Motor neuron (in vitro differentiated cells): ENCODE measurements around the gene C1orf232. TPM values are rescaled to one million over a fixed set of nuclear protein-coding genes. Genes with fewer than 3 reads are reported as not detected.

ENCODE experiments used
- ATAC-seq, 8 experiments: fragments of 200-7000 bp; cut with Tn5 transposase; replicated peaks in 6 of 8; 2 replicates each; pipeline ENCODE4 v1.8.0; 2021; ENCODE audit warnings: mild to moderate bottlenecking in 8 of 8, moderate library complexity in 8 of 8
- H3K27ac ChIP-seq, 2 donors: fragments of 250-450 bp; sonication (Bioruptor Pico); 2 replicates each; pipeline ENCODE4 v1.9.0; 2021; ENCODE audit warnings: antibody characterized with exemption in 2 of 2, mild to moderate bottlenecking in 2 of 2, moderate library complexity in 1 of 2
- H3K4me1 ChIP-seq, 2 donors: fragments of 250-450 bp; sonication (Bioruptor Pico); replicated peaks in 1 of 2; 2 replicates each; pipeline ENCODE4 v1.6.1; 2021; ENCODE audit warnings: antibody characterized with exemption in 2 of 2, mild to moderate bottlenecking in 2 of 2, moderate library complexity in 1 of 2
- H3K4me3 ChIP-seq, 5 donors: fragments of 250-450 bp; sonication (Bioruptor Pico); 2 replicates each; pipeline ENCODE4 v1.9.0; 2021; ENCODE audit warnings: antibody characterized with exemption in 5 of 5, mild to moderate bottlenecking in 5 of 5, moderate library complexity in 4 of 5
- WGBS, 10 experiments: fragments of 450-650 bp; shearing (Covaris generic); methylation state at CpG; one replicate each; pipeline ENCODE4 v1.0.0; 2022; 5-methylcytosine and 5-hydroxymethylcytosine counted together
- in situ Hi-C, 9 experiments: fragments of 400-800 bp; cut with MboI; loops; one replicate each; pipeline ENCODE4 v1.15.0; 2021; ENCODE audit warnings: low sequenced_read_pairs in 9 of 9, low pct_unique_long_range_greater_than_20kb in 2 of 9; ENCODE audit not compliant: unreplicated experiment in 9 of 9
- total RNA-seq, 8 experiments: library from RNA; unstranded; fragments of 300-600 nt; gene quantifications; 2 replicates each; pipeline versions ENCODE4 v1.2.3 to v1.2.4, GENCODE V29; 2022

Gene C1orf232
- total RNA-seq, 8 experiments from 2014 or later = 0.54 to 1.3 (median 0.92) TPM; not detected in 3

- peak overlapping the region; percentile 65 to 91 (median 76) for H3K4me3 ChIP-seq
- in situ Hi-C loops = no loop called here
- peaks cover 25 to 29% of the 10 kb centered on the region in 2 donors for H3K4me1 ChIP-seq
- peak overlapping the region; percentile 71 to 88 for H3K27ac ChIP-seq
- no peak for ATAC-seq
- 50 to 74% (median 70%) methylated on average over 2 to 9 of the region's 9 CpGs; no CpG with 5 or more reads in 7 of the 10 experiments for WGBS, 10 experiments
Measured at GRCh38 chr1:26170472-26170821, 1.7 kb upstream of the C1orf232 start.

GRCh38 chr1:26169669-26170471 is 1.1 kb upstream of the C1orf232 start, which contains the start of gene ZNF593:
TSS of gene ZNF593 (plus strand) at chr1:26169908. CDS start at chr1:26169984, 76 bp downstream.
- peak; percentile 87 to 97 (median 88) for ATAC-seq
- WGBS, 10 experiments = 1 to 5% (median 2%) methylated on average over 17 to 55 of the region's 76 CpGs; no CpG with 5 or more reads in 6 of the 10 experiments
- Histone ChIP-seq H3K4me1 (peaks cover 29 to 31% of the 10 kb centered on the region in 2 donors), H3K4me3 (peak within 1 kb of the TSS; percentile 65 to 91 (median 76)), H3K27ac (peak within 1 kb of the TSS; percentile 74 to 88)
- in situ Hi-C loops = no loop called here

- WGBS, 10 experiments = 33 to 68% (median 63%) methylated on average over 1 to 4 of the region's 4 CpGs; no CpG with 5 or more reads in 7 of the 10 experiments
- ATAC-seq = peak in 2 of 8 experiments; percentile 2 to 3
- H3K27ac ChIP-seq = peak overlapping the region; percentile 74 to 88
- in situ Hi-C loops = no loop called here
- H3K4me3 ChIP-seq = peak overlapping the region in 1 of 5 donors; percentile 91
- peaks cover 33 to 37% of the 10 kb centered on the region in 2 donors for H3K4me1 ChIP-seq
Measured at GRCh38 chr1:26169198-26169554, 413 bp upstream of the C1orf232 start.

- Histone ChIP-seq H3K27ac (no peak overlapping the region), H3K4me3 (no peak overlapping the region), H3K4me1 (peaks cover 33 to 43% of the 10 kb centered on the region in 2 donors)
- WGBS, 10 experiments = 33 to 100% (median 78%) methylated on average over 1 to 3 of the region's 4 CpGs; no CpG with 5 or more reads in 4 of the 10 experiments
- in situ Hi-C loops = no loop called here
- no peak for ATAC-seq
Measured at GRCh38 chr1:26166719-26167281, 2.0 kb downstream of the C1orf232 start.

GRCh38 chr1:26164861-26165842 is 3.6 kb downstream of the C1orf232 start:
- Histone ChIP-seq H3K27ac (peak overlapping the region in 1 of 2 donors; percentile 71), H3K4me3 (peak overlapping the region in 1 of 5 donors; percentile 22), H3K4me1 (peaks cover 30 to 49% of the 10 kb centered on the region in 2 donors)
- in situ Hi-C loops = no loop called here
- no peak for ATAC-seq
- WGBS, 10 experiments = 48 to 72% (median 65%) methylated on average over 3 to 8 of the region's 19 CpGs; no CpG with 5 or more reads in 3 of the 10 experiments

- H3K27ac ChIP-seq = peak overlapping the region in 1 of 2 donors; percentile 71
- ATAC-seq = peak; percentile 35 to 71 (median 52)
- 0 to 31% (median 10%) methylated on average over 2 to 13 of the region's 72 CpGs; no CpG with 5 or more reads in 3 of the 10 experiments for WGBS, 10 experiments
- peaks cover 33 to 53% of the 10 kb centered on the region in 2 donors for H3K4me1 ChIP-seq
- in situ Hi-C loops = no loop called here
- peak overlapping the region; percentile 8 to 28 (median 23) for H3K4me3 ChIP-seq
Measured at GRCh38 chr1:26164036-26164860, 4.5 kb downstream of the C1orf232 start.

GRCh38 chr1:26163684-26164035 is 5.1 kb downstream of the C1orf232 start:
- H3K4me3 ChIP-seq = peak overlapping the region in 2 of 5 donors; percentile 22 to 28
- ATAC-seq = no peak
- in situ Hi-C loops = no loop called here
- H3K27ac ChIP-seq = peak overlapping the region in 1 of 2 donors; percentile 31
- peaks cover 33 to 53% of the 10 kb centered on the region in 2 donors for H3K4me1 ChIP-seq
- 48 to 94% (median 80%) methylated on average over 2 to 8 of the region's 9 CpGs; no CpG with 5 or more reads in 1 of the 10 experiments for WGBS, 10 experiments

- ATAC-seq = no peak
- 0 to 100% (median 55%) methylated on average over 1 to 21 of the region's 21 CpGs; no CpG with 5 or more reads in 2 of the 10 experiments for WGBS, 10 experiments
- H3K27ac ChIP-seq = no peak overlapping the region
- in situ Hi-C loops = no loop called here
- H3K4me1 ChIP-seq = peaks cover 29 to 55% of the 10 kb centered on the region in 2 donors
- peak overlapping the region; percentile 22 to 39 (median 26) for H3K4me3 ChIP-seq
Measured at GRCh38 chr1:26162220-26162709, 6.5 kb downstream of the C1orf232 start.

GRCh38 chr1:26161415-26162219 is 7.1 kb downstream of the C1orf232 start:
- peak overlapping the region in 1 of 2 donors; percentile 1 for H3K27ac ChIP-seq
- 0 to 24% (median 5%) methylated on average over 2 to 19 of the region's 98 CpGs; no CpG with 5 or more reads in 4 of the 10 experiments for WGBS, 10 experiments
- ATAC-seq = peak; percentile 60 to 75 (median 68)
- H3K4me1 ChIP-seq = peaks cover 30 to 57% of the 10 kb centered on the region in 2 donors
- in situ Hi-C loops = no loop called here
- peak overlapping the region; percentile 22 to 39 (median 26) for H3K4me3 ChIP-seq

- peak in 2 of 8 experiments; percentile 16 to 18 for ATAC-seq
- 25 to 100% (median 63%) methylated on average over 1 to 12 of the region's 18 CpGs; no CpG with 5 or more reads in 3 of the 10 experiments for WGBS, 10 experiments
- Histone ChIP-seq H3K4me3 (peak overlapping the region; percentile 22 to 39 (median 26)), H3K4me1 (peaks cover 38 to 66% of the 10 kb centered on the region in 2 donors), H3K27ac (no peak overlapping the region)
- in situ Hi-C loops = no loop called here
Measured at GRCh38 chr1:26160527-26161414, 8.0 kb downstream of the C1orf232 start.
